IMR-90 (cell line): Measurements from ENCODE around the gene KCNJ6. TPM values are rescaled to one million over a fixed set of nuclear protein-coding genes. Genes with fewer than 3 reads are reported as not detected.

Source experiments
- ATAC-seq: fragments of 200-7000 bp; cut with Tn5 transposase; 2 replicates; pipeline ENCODE4 v1.9.1; 2020; ENCODE audit warnings: low read depth, mild to moderate bottlenecking, moderate library complexity
- BruUV-seq: library from RNA; stranded (reverse); fragments of 400-500 nt; replicated peaks from 2 replicates; lab custom pipeline; 2021; lab: Mats Ljungman, UMichigan
- CTCF ChIA-PET: fragments of 300-600 bp; formaldehyde crosslinking; extraction: SDS; loops from one replicate; lab custom pipeline; 2021; ENCODE audit warnings: antibody characterized with exemption; lab: Yijun Ruan, JAX
- POLR2A ChIA-PET: fragments of 300-600 bp; sonication (Branson Sonifier 250); formaldehyde crosslinking; loops from one replicate; lab custom pipeline; 2022; ENCODE audit warnings: antibody characterized with exemption; ENCODE audit not compliant: unreplicated experiment; lab: Charles Lee
- DNase-seq: peaks from one replicate; pipeline ENCODE4 v3.0.0; 2013
- H2AFZ ChIP-seq: replicated peaks from 2 replicates; pipeline ENCODE3; 2013; ENCODE audit warnings: low read length, mild to moderate bottlenecking; ENCODE audit not compliant: poor library complexity
- H2AK5ac ChIP-seq: 2 replicates; pipeline ENCODE4 v1.6.1; 2013; ENCODE audit warnings: low read depth, low read length, inconsistent platforms
- H2AK9ac ChIP-seq: replicated peaks from 2 replicates; pipeline ENCODE3; 2013; ENCODE audit warnings: mild to moderate bottlenecking, low read depth, low read length, moderate library complexity; ENCODE audit not compliant: poor library complexity
- H2BK120ac ChIP-seq: 2 replicates; pipeline ENCODE4 v1.6.1; 2013; ENCODE audit warnings: low read depth, low read length, inconsistent platforms
- H2BK15ac ChIP-seq: 3 replicates; pipeline ENCODE4 v1.6.1; 2013; ENCODE audit warnings: low read depth, low read length, inconsistent platforms
- H2BK20ac ChIP-seq: 2 replicates; pipeline ENCODE4 v1.6.1; 2013; ENCODE audit warnings: low read depth, mild to moderate bottlenecking, inconsistent platforms, low read length, moderate library complexity
- H2BK5ac ChIP-seq: 2 replicates; pipeline ENCODE4 v1.6.1; 2013; ENCODE audit warnings: mild to moderate bottlenecking, low read depth, low read length, inconsistent platforms; ENCODE audit not compliant: poor library complexity, severe bottlenecking
- H3K14ac ChIP-seq: replicated peaks from 2 replicates; pipeline ENCODE4 v1.6.1; 2013; ENCODE audit warnings: low read depth, low read length, inconsistent platforms
- H3K18ac ChIP-seq: 2 replicates; pipeline ENCODE4 v1.6.1; 2013; ENCODE audit warnings: low read depth, low read length, control low read depth
- H3K23ac ChIP-seq: 2 replicates; pipeline ENCODE4 v1.6.1; 2013; ENCODE audit warnings: low read depth, low read length, inconsistent platforms
- H3K27ac ChIP-seq: 2 replicates; pipeline ENCODE4 v1.5.1; 2013; ENCODE audit warnings: mild to moderate bottlenecking, control low read depth, low read length; ENCODE audit not compliant: insufficient read depth
- H3K27me3 ChIP-seq: 2 replicates; pipeline ENCODE4 v1.6.1; 2013; ENCODE audit warnings: low read length; ENCODE audit not compliant: control insufficient read depth, insufficient read depth
- H3K36me3 ChIP-seq: 2 replicates; pipeline ENCODE4 v1.6.1; 2013; ENCODE audit warnings: low read length, mixed read lengths; ENCODE audit not compliant: control insufficient read depth, insufficient read depth
- H3K4ac ChIP-seq: 2 replicates; pipeline ENCODE4 v1.6.1; 2013; ENCODE audit warnings: low read depth, low read length, inconsistent platforms
- H3K4me1 ChIP-seq: 2 replicates; pipeline ENCODE4 v1.6.1; 2013; ENCODE audit warnings: low read length, mixed read lengths; ENCODE audit not compliant: control insufficient read depth, insufficient read depth
- H3K4me2 ChIP-seq: 2 replicates; pipeline ENCODE4 v1.6.1; 2013; ENCODE audit warnings: low read depth, mild to moderate bottlenecking, control low read depth, low read length, moderate library complexity
- H3K4me3 ChIP-seq: 2 replicates; pipeline ENCODE4 v1.5.1; 2013; ENCODE audit warnings: low read depth, mild to moderate bottlenecking, control low read depth, low read length, moderate library complexity; ENCODE audit not compliant: insufficient read depth
- H3K56ac ChIP-seq: 2 replicates; pipeline ENCODE4 v1.6.1; 2013; ENCODE audit warnings: low read length, inconsistent platforms; ENCODE audit not compliant: insufficient read depth; ENCODE audit errors: extremely low read depth
- H3K79me1 ChIP-seq, 2 experiments: 2 replicates each; pipeline ENCODE4 v1.6.1; 2013; ENCODE audit warnings: low read length in 2 of 2, inconsistent platforms in 1 of 2, low read depth in 1 of 2
- H3K9ac ChIP-seq: 2 replicates; pipeline ENCODE4 v1.6.1; 2013; ENCODE audit warnings: low read depth, low read length, control low read depth
- H3K9me1 ChIP-seq: 2 replicates; pipeline ENCODE4 v1.6.1; 2013; ENCODE audit warnings: low read length, inconsistent platforms; ENCODE audit not compliant: insufficient read depth
- H3K9me3 ChIP-seq: 2 replicates; pipeline ENCODE4 v1.6.1; 2013; ENCODE audit warnings: low read length; ENCODE audit not compliant: control insufficient read depth, insufficient read depth
- H4K20me1 ChIP-seq: 2 replicates; pipeline ENCODE4 v1.6.1; 2013; ENCODE audit warnings: low read length, inconsistent platforms; ENCODE audit not compliant: insufficient read depth
- H4K5ac ChIP-seq: 2 replicates; pipeline ENCODE4 v1.6.1; 2013; ENCODE audit warnings: mild to moderate bottlenecking, low read depth, low read length, control low read depth
- H4K8ac ChIP-seq, 2 experiments: 2 replicates each; pipeline ENCODE4 v1.6.1; 2013; ENCODE audit warnings: low read depth in 2 of 2, low read length in 2 of 2, control low read depth in 1 of 2, inconsistent platforms in 1 of 2
- H4K91ac ChIP-seq: 2 replicates; pipeline ENCODE4 v1.6.1; 2013; ENCODE audit warnings: low read depth, low read length, inconsistent platforms; ENCODE audit not compliant: insufficient read depth
- BHLHE40 ChIP-seq: fragments of 150-350 bp; IDR thresholded peaks from 2 replicates; pipeline ENCODE4 v1.6.1; 2016; ENCODE audit warnings: mild to moderate bottlenecking, low read depth, low read length
- CEBPB ChIP-seq: IDR thresholded peaks from 2 replicates; pipeline ENCODE4 v1.6.1; 2012; ENCODE audit warnings: low read depth, low read length, improper control_type of control experiment
- CHD1 ChIP-seq: IDR thresholded peaks from 2 replicates; pipeline ENCODE4 v1.6.1; 2012; ENCODE audit warnings: low read depth, low read length, improper control_type of control experiment
- ELK1 ChIP-seq: fragments of 150-350 bp; IDR thresholded peaks from 2 replicates; pipeline ENCODE4 v1.6.1; 2016; ENCODE audit warnings: low read depth, mild to moderate bottlenecking, low read length, moderate library complexity, borderline replicate concordance
- FOS ChIP-seq: fragments of 150-350 bp; IDR thresholded peaks from 2 replicates; pipeline ENCODE4 v1.6.1; 2016; ENCODE audit warnings: low read depth, low read length
- MAFK ChIP-seq: IDR thresholded peaks from 2 replicates; pipeline ENCODE4 v1.6.1; 2012; ENCODE audit warnings: low read depth, low read length, improper control_type of control experiment
- MAZ ChIP-seq: IDR thresholded peaks from 2 replicates; pipeline ENCODE4 v1.6.1; 2012; ENCODE audit warnings: low read depth, mild to moderate bottlenecking, low read length, improper control_type of control experiment, moderate library complexity, borderline replicate concordance
- MXI1 ChIP-seq: IDR thresholded peaks from 2 replicates; pipeline ENCODE4 v1.6.1; 2012; ENCODE audit warnings: low read depth, mild to moderate bottlenecking, low read length, moderate library complexity, borderline replicate concordance
- NFE2L2 ChIP-seq: fragments of 150-350 bp; IDR thresholded peaks from 2 replicates; pipeline ENCODE4 v1.6.1; 2016; ENCODE audit warnings: low read depth, mild to moderate bottlenecking, low read length
- POLR2A ChIP-seq: IDR thresholded peaks from 2 replicates; pipeline ENCODE4 v1.6.1; 2012; ENCODE audit warnings: mild to moderate bottlenecking, low read depth, low read length
- RAD21 ChIP-seq: IDR thresholded peaks from 2 replicates; pipeline ENCODE4 v1.6.1; 2012; ENCODE audit warnings: low read length, improper control_type of control experiment
- RFX5 ChIP-seq: IDR thresholded peaks from 2 replicates; pipeline ENCODE4 v1.8.0; 2012; ENCODE audit warnings: low read depth, mild to moderate bottlenecking, low read length, moderate library complexity
- SMC3 ChIP-seq: fragments of 150-350 bp; IDR thresholded peaks from 2 replicates; pipeline ENCODE4 v1.6.1; 2016; ENCODE audit warnings: low read depth, mild to moderate bottlenecking, antibody characterized with exemption, low read length, moderate library complexity
- USF2 ChIP-seq: fragments of 150-350 bp; IDR thresholded peaks from 2 replicates; pipeline ENCODE4 v1.6.1; 2017; ENCODE audit warnings: mild to moderate bottlenecking, antibody characterized with exemption, low read length, low read depth
- WGBS, 2 experiments: methylation state at CpG; one replicate each; pipeline versions ENCODE4 v1.1.5 to v1.1.7; 2013; ENCODE audit warnings: missing lambda C conversion rate in 2 of 2; ENCODE audit not compliant: insufficient read length in 1 of 2; ENCODE audit errors: extremely low coverage in 2 of 2; 5-methylcytosine and 5-hydroxymethylcytosine counted together
- dilution Hi-C: fragments of 300-500 bp; cut with HindIII; formaldehyde crosslinking; loops from one replicate; pipeline ENCODE4 v1.14.3; 2018; ENCODE audit warnings: low sequenced_read_pairs; ENCODE audit not compliant: unreplicated experiment
- in situ Hi-C: fragments of 300-500 bp; cut with MboI; formaldehyde crosslinking; loops from 3 replicates; pipeline ENCODE4 v1.14.3; 2019; ENCODE audit warnings: low sequenced_read_pairs, inconsistent platforms, mixed read lengths
- intact Hi-C: fragments of 100-400 bp; cut with micrococcal nuclease; formaldehyde crosslinking; loops from 2 replicates; pipeline ENCODE4 v1.10.0; 2022
- polyA plus RNA-seq, 3 experiments: library from polyadenylated mRNA; depleted of rRNA; stranded (reverse); fragments of >200 nt; gene quantifications; 2 replicates each; pipeline ENCODE4 v1.2.3, GENCODE V29; 2012; ENCODE audit warnings: low replicate concordance in 1 of 3
- total RNA-seq: library from RNA; depleted of rRNA; stranded (reverse); fragments of >200 nt; gene quantifications from 2 replicates; pipeline ENCODE4 v1.2.3, GENCODE V29; 2012
- TF ChIP-seq, protein P1 (sequence below): conservative IDR thresholded peaks from 2 replicates; pipeline ENCODE4 v1.5.1; 2012; ENCODE audit warnings: mild to moderate bottlenecking, low read depth, low read length, improper control_type of control experiment

KCNJ6 gene
- total and polyA plus RNA-seq, 2 of the 4 experiments (the other 2 are of a cell fraction), result under 0.01 to 0.02 TPM

DNA sequence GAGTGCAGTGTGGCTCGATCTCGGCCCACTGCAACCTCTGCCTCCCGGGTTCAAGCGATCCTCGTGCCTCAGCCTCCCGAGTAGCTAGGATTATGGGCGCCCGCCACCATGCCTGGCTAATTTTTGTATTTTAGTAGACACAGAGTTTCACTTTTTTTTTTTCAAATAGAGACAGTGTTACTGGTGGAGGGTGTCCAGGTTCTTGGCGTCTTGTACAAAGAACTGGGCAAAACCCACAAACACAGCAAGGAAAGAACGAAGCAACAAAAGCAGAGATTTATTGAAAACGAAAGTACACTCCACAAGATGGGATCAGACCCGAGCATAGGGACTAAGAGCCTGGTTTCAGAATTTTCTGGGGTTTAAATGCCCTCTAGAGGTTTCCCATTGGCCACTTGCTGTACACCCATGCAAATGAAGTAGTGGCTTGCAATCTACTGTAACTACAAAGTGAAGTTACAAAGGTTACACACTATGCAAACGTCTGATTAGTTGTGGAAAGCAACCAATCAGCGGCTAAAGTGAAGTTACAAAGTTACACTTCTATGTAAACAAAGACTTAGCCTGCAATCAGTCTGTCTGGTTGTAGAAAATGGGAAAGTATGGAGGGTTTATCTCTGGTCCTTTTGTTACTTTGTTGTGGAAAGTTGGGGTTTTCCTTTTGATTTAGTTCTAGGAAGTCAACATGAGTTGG is 350.6 kb downstream of the KCNJ6 start:
- Histone ChIP-seq H2BK120ac (no peak overlapping the region; the same call in 1 of the 2 replicates), H3K9me3 (no peaks in the 10 kb centered on the region; the same call in 1 of the 2 replicates), H3K36me3 (no peaks in the 10 kb centered on the region), H2BK15ac (no peak overlapping the region), H3K9ac (no peak overlapping the region), H3K4me1 (peaks cover 9% of the 10 kb centered on the region), H2AFZ (no peak overlapping the region), H2AK5ac (no peak overlapping the region), H3K4me3 (peak overlapping the region; percentile 22; the same call in 1 of the 2 replicates), H4K91ac (no peak overlapping the region; the same call in 1 of the 2 replicates), H4K8ac (no peak overlapping the region; a peak in 2 of 4 replicates), H3K23ac (no peak overlapping the region), H2BK5ac (no peak overlapping the region), H2AK9ac (no peak overlapping the region), H3K4me2 (peak overlapping the region; percentile 64; the same call in 1 of the 2 replicates), H3K56ac (no peak overlapping the region), H3K27me3 (peaks cover 2% of the 10 kb centered on the region; the same call in 1 of the 2 replicates), H3K14ac (no peak overlapping the region), H2BK20ac (no peak overlapping the region), H3K9me1 (peaks cover 12% of the 10 kb centered on the region), H3K18ac (no peak overlapping the region; the same call in 1 of the 2 replicates), H4K5ac (no peak overlapping the region), H3K79me1 (peaks cover 0 to 12% of the 10 kb centered on the region in 2 experiments; a peak in 3 of 4 replicates), H3K4ac (0 out of 2 replicates have a peak overlapping the region, but pooled peaks have one; percentile 13), H4K20me1 (peaks cover 3% of the 10 kb centered on the region; the same call in 1 of the 2 replicates), H3K27ac (no peak overlapping the region)
- no TSS peak for BruUV-seq
- dilution Hi-C loops (no loop called here), intact Hi-C loops (no loop called here), in situ Hi-C loops (no loop called here)
- ChIA-PET POLR2A (no interaction called here), CTCF (no interaction called here)
- ATAC-seq (no peak), DNase-seq (peak; percentile 37)
- WGBS, 2 experiments, result no CpG with 5 or more reads among the region's 14 CpGs
- no peak for TF ChIP-seq NFE2L2
- TF ChIP-seq CHD1, result no peak
- TF ChIP-seq RFX5, result no peak
- no peak for TF ChIP-seq USF2
- TF ChIP-seq FOS, result no peak
- no peak for TF ChIP-seq POLR2A
- TF ChIP-seq, protein P1, sequence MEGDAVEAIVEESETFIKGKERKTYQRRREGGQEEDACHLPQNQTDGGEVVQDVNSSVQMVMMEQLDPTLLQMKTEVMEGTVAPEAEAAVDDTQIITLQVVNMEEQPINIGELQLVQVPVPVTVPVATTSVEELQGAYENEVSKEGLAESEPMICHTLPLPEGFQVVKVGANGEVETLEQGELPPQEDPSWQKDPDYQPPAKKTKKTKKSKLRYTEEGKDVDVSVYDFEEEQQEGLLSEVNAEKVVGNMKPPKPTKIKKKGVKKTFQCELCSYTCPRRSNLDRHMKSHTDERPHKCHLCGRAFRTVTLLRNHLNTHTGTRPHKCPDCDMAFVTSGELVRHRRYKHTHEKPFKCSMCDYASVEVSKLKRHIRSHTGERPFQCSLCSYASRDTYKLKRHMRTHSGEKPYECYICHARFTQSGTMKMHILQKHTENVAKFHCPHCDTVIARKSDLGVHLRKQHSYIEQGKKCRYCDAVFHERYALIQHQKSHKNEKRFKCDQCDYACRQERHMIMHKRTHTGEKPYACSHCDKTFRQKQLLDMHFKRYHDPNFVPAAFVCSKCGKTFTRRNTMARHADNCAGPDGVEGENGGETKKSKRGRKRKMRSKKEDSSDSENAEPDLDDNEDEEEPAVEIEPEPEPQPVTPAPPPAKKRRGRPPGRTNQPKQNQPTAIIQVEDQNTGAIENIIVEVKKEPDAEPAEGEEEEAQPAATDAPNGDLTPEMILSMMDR, result no peak
- TF ChIP-seq RAD21, result no peak
- no peak for TF ChIP-seq ELK1
- no peak for TF ChIP-seq BHLHE40
- TF ChIP-seq MAFK, result no peak
- no peak for TF ChIP-seq CEBPB
- TF ChIP-seq MAZ, result no peak
- no peak for TF ChIP-seq MXI1
- TF ChIP-seq SMC3, result no peak
